NCI-H1436 treated with DMSO at 0.1 percent for 48 hours (cell line): ENCODE results near the gene B9D2.
"Not testable (repeated sequence)": the region's sequence is repeated elsewhere in the genome, so short reads cannot be mapped to it uniquely, and the experiment has no call there.

Experiments used
- DNase-seq: peaks from one replicate; lab custom pipeline; 2025; lab: John Stamatoyannopoulos, UW

B9D2 gene

GRCh38 chr19:41355035-41355434 lies 8.9 kb downstream of the B9D2 start:
- no peak for DNase-seq

- DNase-seq: no peak
Measured at GRCh38 chr19:41354343-41354953, 9.5 kb downstream of the B9D2 start.

GRCh38 chr19:41353466-41354342 lies 10.2 kb downstream of the B9D2 start, which contains the start of gene TGFB1:
Gene TGFB1 (minus strand): TSS chr19:41353922. CDS start chr19:41353044, 878 bp downstream.
- no peak for DNase-seq

- DNase-seq: no peak
Measured at GRCh38 chr19:41352609-41353465, 11.1 kb downstream of the B9D2 start.

GRCh38 chr19:41352279-41352608 lies 11.7 kb downstream of the B9D2 start:
- no peak for DNase-seq

GRCh38 chr19:41351339-41352245 lies 12.4 kb downstream of the B9D2 start:
- no peak for DNase-seq

GRCh38 chr19:41350735-41351338 lies 13.1 kb downstream of the B9D2 start:
- DNase-seq: no peak

GRCh38 chr19:41346916-41347315 lies 17.0 kb downstream of the B9D2 start:
- not testable (repeated sequence) for DNase-seq

GRCh38 chr19:41344162-41344561 lies 19.8 kb downstream of the B9D2 start:
- no peak for DNase-seq

GRCh38 chr19:41341669-41342490 lies 22.1 kb downstream of the B9D2 start:
- no peak for DNase-seq

GRCh38 chr19:41339936-41340335 lies 24.0 kb downstream of the B9D2 start:
- DNase-seq: no peak

GRCh38 chr19:41335467-41335866 lies 28.5 kb downstream of the B9D2 start:
- no peak for DNase-seq

- DNase-seq: no peak
Measured at GRCh38 chr19:41334793-41335192, 29.2 kb downstream of the B9D2 start.

- DNase-seq: no peak
Measured at GRCh38 chr19:41332468-41332867, 31.5 kb downstream of the B9D2 start.

- DNase-seq: no peak
Measured at GRCh38 chr19:41332000-41332399, 31.9 kb downstream of the B9D2 start.

- no peak for DNase-seq
Measured at GRCh38 chr19:41330946-41331678, 32.8 kb downstream of the B9D2 start.

GRCh38 chr19:41330481-41330880 lies 33.5 kb downstream of the B9D2 start:
- DNase-seq: no peak

GRCh38 chr19:41328842-41329225 lies 35.1 kb downstream of the B9D2 start:
- DNase-seq: no peak

GRCh38 chr19:41328157-41328841 lies 35.6 kb downstream of the B9D2 start:
- no peak for DNase-seq
